ENCODE measurements around the gene CCDC86.

DNA sequence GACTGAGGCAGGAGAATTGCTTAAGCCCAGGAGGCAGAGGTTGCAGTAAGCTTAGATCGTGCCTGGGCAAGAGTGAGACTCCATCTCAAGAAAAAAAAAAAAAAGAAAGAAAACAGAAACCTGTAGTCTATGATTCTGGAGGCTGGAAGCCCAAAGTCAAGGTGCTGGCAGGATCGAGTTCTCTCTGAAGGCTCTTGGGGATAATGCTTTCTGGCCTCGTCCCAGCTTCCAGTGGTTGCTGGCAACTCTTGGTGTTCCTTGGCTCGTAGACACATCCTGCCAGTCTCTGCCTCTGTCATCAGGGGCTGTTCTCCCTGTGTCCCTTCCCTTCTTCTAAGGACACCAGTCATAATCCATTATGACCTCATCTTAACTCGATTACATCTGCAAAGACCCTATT, 16.8 kb upstream of the CCDC86 start:
- TF ChIP-seq POLR2A (IDR thresholded peaks at IDR 0.05; ENCODE audit: extremely low read depth, insufficient read length) (no peak), MAX (IDR thresholded peaks at IDR 0.05; ENCODE audit: low read depth, low read length) (no peak), MYC (IDR thresholded peaks at IDR 0.05; ENCODE audit: low read depth, low read length) (no peak)
- TF ChIP-seq, protein P1, sequence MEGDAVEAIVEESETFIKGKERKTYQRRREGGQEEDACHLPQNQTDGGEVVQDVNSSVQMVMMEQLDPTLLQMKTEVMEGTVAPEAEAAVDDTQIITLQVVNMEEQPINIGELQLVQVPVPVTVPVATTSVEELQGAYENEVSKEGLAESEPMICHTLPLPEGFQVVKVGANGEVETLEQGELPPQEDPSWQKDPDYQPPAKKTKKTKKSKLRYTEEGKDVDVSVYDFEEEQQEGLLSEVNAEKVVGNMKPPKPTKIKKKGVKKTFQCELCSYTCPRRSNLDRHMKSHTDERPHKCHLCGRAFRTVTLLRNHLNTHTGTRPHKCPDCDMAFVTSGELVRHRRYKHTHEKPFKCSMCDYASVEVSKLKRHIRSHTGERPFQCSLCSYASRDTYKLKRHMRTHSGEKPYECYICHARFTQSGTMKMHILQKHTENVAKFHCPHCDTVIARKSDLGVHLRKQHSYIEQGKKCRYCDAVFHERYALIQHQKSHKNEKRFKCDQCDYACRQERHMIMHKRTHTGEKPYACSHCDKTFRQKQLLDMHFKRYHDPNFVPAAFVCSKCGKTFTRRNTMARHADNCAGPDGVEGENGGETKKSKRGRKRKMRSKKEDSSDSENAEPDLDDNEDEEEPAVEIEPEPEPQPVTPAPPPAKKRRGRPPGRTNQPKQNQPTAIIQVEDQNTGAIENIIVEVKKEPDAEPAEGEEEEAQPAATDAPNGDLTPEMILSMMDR (IDR thresholded peaks at IDR 0.05; ENCODE audit: low read depth, low read length): no peak
